IPS-NIHi7 (cell line): ENCODE results near the gene VPS52.
A peak's percentile ranks its signal among the peaks of the same experiment; 100 is the strongest.
"Not testable (repeated sequence)": the region's sequence is repeated elsewhere in the genome, so short reads cannot be mapped to it uniquely, and the experiment has no call there.

ENCODE experiments used
- DNase-seq: peaks from one replicate; pipeline ENCODE4 v3.0.0; 2012; ENCODE audit warnings: mixed read lengths; ENCODE audit errors: extremely low spot score

Gene VPS52

DNA sequence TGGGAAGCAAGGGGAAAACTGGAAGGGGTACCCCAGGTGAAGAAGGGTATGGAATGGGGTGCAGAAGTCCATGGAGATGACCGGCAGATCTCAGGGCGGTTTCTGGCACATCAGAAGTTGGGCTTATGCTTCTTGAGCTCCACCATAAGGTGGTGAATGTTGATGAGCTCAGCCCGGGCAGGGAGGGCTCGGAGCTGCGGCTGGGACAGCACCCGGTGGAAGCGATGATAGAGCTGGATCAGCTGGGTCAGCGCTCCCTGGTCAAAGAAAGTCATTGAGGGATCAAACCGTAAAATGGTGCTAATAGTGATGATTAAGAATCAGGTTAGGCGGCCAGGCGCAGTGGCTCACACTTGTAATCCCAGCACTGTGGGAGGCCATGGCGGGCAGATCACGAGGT, 20.9 kb downstream of the VPS52 start:
- DNase-seq = no peak

DNA sequence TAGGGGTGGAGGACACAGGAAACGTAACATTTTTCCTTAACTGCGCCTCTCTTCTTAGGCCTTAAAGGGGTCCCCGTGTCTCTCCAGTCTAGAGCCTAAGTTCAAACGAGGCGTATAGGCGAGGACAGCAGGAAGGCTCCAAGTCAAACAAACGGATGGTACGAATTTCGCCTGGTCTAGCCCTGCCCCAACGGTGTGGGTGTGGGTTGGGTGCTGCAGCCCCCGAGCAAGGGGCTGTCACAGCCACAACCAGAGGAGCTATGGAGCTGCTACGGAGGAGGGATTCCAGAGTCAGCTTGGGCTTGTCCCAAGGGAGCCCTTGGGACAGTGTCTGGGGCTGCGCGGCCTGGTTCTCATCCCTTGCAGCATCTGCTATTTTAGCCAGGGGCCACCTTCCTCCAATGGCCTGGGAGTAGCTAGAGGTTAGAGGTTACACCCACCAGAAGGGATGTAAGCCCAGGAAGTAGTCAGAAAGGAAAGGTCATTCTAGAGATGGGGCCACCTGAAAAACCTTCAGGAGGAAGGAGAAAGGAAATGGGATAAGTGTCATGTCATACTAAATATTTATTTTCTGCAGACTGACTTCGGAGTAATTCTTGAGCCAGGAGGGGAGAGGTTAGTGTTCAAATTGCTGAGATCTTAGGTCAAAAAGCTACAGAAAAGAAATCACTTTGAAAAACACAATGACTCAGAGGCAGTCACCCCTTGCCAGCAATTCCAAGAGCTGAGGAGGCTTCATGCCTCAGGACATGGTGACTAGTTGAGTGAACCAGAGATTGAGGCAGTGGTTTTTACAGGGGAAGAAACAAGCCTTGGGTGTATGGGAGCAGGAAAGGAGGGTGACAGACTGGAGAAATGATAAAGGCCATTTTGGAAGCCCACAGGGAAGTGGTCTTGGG, 21.7 kb downstream of the VPS52 start:
- peak; percentile 15 for DNase-seq

GRCh38 chr6:33248932-33249731, 22.5 kb downstream of the VPS52 start:
- DNase-seq = peak; percentile 92

GRCh38 chr6:33248643-33248931, 23.1 kb downstream of the VPS52 start:
- DNase-seq = no peak

- peak; percentile 83 for DNase-seq
Observed at GRCh38 chr6:33247977-33248642, 23.6 kb downstream of the VPS52 start.

DNA sequence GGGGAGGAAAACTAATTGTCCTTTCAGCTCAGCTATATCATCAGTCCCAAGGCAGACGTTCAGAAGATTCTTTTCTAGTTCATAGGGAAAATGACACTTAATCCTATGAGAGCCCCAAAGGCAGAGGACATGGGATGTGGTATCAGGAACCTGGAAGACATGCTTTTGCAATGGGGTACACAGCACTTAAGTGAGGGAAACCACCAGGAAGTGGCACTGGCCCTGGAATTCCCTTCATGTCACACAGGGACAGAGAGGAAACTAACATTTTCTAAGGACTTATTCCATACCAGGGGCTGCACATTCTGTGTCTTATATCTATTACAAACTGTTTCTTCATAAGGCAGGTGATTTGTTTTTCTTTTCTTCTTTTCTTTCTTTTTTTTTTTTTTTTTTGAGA, 28.2 kb downstream of the VPS52 start:
- DNase-seq = no peak

DNA sequence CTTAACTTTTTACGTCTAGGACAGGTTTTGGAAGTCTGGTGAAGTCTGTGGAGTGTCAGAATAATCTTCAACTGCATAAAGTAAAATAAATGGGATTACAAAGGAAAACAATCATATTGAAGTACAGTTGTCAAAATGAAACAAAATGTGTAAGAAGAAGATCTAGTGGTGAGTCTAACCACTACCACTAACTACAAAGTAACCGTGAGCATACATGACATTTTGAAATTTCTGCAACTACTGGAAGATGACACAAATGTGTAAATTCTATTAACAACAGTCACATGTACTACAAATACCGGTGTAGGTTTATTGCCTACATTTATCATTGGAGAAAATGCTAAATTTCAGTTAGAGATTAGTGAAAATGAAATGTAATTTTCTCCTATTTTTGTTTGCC, 29.7 kb downstream of the VPS52 start:
- no peak for DNase-seq

DNA sequence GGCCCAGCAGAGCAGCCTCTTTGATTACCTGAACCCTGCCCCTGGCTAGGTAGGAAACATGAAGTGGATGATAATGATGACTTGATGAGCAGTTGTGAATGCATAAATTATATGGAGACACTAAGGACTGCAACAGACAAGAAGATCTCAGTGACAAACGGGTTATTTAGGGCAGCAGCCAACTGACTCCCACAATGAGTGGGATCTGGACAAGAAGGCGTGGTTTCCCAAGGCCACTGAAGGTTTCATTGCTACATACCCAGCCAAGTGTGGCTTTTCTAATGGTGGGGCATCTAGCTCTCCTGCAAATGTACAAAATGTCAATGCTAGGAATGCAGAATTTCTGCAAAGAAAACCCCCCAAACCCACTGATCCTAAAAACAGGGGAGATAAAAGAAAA, 33.9 kb downstream of the VPS52 start:
- DNase-seq = no peak

DNA sequence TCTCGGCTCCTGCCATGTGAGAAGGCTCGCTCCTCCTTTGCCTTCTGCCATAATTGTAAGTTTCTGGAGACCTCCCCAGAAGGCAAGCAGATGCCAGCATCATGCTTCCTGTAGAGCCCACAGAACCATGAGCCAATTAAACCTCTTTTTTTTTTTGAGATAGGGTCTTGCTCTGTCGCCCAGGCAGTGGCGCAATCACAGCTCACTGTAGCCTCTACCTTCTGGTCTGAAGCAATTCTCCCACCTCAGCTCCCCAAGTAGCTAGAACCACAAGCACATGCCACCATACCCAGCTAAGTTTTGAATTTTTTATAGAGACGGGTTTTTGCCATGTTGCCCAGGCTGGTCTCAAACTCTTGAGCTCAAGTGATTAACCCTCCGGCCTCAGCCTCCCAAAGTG, 34.8 kb downstream of the VPS52 start:
- DNase-seq = no peak

- no peak for DNase-seq
Observed at GRCh38 chr6:33236328-33236727, 35.3 kb downstream of the VPS52 start.

- peak; percentile 31 for DNase-seq
Observed at GRCh38 chr6:33235221-33235634, 36.4 kb downstream of the VPS52 start.

GRCh38 chr6:33226503-33227120, 45.1 kb downstream of the VPS52 start:
- not testable (repeated sequence) for DNase-seq

DNA sequence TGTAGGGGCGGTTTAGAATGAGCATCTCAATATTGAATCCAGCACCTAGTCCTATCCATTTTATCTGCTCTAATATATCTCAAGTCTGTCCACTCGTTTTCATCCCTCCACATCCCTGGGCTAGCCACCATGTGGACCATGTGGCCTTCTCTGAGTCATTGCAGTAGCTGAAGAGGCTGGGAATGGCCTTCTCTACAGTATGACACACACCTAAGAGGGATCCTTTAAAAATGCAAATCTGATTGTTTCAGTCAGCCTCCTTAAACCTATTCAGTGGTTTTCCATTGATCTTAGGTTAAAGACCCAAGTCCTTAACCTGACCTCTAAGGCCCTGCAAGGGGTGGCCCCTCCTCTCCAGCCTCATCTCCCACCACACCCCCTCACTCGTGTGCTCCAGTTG, 54.0 kb downstream of the VPS52 start:
- DNase-seq = no peak

- DNase-seq = no peak
Observed at GRCh38 chr6:33217246-33217645, 54.4 kb downstream of the VPS52 start.

DNA sequence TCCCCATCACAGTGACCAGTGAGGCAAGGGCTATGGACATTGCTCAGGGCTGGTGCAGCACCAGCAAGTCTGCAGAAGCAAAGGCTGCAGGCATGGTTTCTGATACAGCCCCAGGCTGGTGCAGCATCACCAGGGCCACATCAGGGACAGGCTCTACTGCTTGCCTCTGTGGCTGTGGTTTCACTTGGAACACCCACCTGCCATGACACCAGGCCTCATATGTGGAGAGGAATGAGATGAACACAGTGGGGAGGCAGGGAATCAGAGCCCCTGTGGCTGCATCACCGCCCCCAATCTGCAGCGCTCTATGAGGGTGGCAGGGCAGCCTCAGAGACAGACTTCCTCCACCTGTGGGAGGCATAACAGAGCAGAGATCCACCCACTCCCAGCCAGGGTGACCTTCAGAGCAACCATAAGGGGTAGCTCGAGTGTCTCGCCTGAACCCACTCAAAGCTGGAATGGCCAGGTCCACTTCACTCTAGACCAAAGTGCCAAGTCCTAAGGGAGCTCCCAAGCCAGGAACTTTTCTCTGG, 55.5 kb downstream of the VPS52 start:
- no peak for DNase-seq

- no peak for DNase-seq
Observed at GRCh38 chr6:33215271-33216116, 56.2 kb downstream of the VPS52 start.

DNA sequence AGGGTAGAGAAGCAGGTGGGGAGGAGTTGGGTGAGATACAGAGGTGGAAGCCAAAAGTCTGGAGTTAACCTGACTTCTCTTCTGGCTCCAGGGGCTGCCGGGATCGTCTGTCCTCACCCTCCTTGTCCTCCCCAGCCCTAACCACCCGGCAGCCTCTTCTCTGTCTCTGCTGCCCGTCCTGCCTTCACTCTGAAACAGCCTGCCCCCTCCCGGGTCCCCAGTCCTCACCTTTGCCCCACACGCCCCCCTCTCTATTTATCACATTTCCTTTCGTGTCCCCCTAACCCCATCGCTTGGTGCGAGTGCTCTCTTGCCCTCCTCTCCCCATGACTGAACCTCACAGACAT, 57.7 kb downstream of the VPS52 start:
- no peak for DNase-seq

DNA sequence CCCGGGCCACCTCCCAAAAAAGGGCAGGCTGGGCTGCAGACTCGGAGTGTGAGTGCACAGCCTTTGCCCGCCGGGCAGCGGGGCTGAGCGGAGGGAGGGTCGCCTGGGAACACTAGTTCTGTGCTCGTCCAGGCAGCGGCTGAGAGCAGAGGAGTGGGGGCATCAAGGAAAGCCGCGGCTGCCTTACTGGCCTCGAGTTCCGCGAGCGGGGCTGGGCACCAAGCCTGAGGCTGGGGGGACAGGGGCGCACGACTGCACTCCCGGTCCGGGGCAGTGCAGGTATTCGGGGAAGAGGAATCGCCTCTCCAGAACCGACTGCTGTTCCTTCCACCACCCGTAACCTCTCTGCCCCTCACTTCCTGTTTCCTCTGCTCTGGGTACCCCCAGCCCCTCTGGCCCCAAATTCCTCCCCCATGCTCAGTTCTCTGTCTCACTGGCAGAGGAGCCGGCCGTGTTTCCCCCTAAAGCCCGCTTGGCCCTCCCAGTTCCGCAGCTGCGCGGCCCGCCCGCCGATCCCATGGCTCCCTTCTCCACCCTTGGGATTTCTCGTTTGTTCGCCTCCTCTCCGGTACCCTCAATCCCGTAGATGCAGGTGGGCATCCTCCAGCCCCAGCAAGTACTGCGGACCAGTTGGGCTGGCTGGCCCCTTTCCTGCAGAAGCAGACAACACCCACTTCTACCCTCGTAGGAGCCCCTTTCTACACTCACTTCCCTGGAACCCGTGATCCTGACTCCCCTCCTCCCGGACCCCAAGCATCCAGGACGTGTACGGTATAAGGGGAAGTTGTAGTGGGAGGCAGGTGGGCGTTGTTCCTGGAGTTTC, 58.3 kb downstream of the VPS52 start:
- peak; percentile 65 for DNase-seq

GRCh38 chr6:33212857-33213165, 58.9 kb downstream of the VPS52 start:
- no peak for DNase-seq

GRCh38 chr6:33211666-33212422, 59.8 kb downstream of the VPS52 start:
- DNase-seq = peak; percentile 55
